ENCODE measurements around the gene ZSCAN5B. TPM values are rescaled to one million over a fixed set of nuclear protein-coding genes. Genes with fewer than 3 reads are reported as not detected.
"Not testable (repeated sequence)": the region's sequence is repeated elsewhere in the genome, so short reads cannot be mapped to it uniquely, and the experiment has no call there.

The ZSCAN5B gene
- total and polyA plus RNA-seq, 2 of the 13 experiments (the other 11 are each of a cell fraction or from before 2014, with no cell fraction given): not detected

DNA sequence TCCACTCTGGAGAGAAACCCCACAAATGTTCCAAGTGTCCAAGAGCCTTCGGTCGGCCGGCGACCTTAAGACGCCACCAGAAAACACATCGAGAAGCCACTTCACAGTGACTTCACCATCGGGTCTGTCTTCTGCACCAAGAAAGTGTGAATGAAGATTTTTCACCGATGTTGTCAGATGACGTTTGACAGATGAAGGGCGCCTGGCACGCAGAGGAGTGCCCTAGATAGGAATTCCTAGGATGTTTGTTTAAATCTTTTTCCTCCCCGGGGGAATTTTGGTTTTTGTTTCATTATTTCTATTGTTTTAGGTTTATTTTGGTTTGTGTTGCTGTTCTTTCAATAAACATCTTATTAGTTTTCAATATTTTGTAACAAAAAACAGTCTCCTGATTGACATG, 11.5 kb upstream of the ZSCAN5B start:
- Histone ChIP-seq H3K27ac (ENCODE audit: extremely low read length, insufficient read depth, low read length) (no peak overlapping the region), H3K36me3 (replicated peaks in 1 of 2; ENCODE audit: control insufficient read depth in 1 of 2, insufficient read depth in 2 of 2, low read length in 2 of 2) (no peaks in the 10 kb centered on the region), H3K27me3 (ENCODE audit: control insufficient read depth in 1 of 2, insufficient read depth in 2 of 2, low read length in 2 of 2) (peaks cover 0 to 20% of the 10 kb centered on the region in 2 experiments; a peak in 2 of 5 replicates), H3K4me2 (ENCODE audit: low read depth, low read length) (no peak overlapping the region), H3K9ac (ENCODE audit: insufficient read depth, low read depth, low read length) (no peak overlapping the region), H3K9me3 (ENCODE audit: low read length) (no peaks in the 10 kb centered on the region), H3K4me1 (ENCODE audit: insufficient read depth, low read length) (no peaks in the 10 kb centered on the region), H4K20me1 (ENCODE audit: insufficient read depth, low read length) (no peaks in the 10 kb centered on the region), H2AFZ (ENCODE audit: low read length) (no peak overlapping the region), H3K4me3 (replicated peaks in 1 of 3; ENCODE audit: insufficient read depth in 1 of 3, low read depth in 2 of 3, low read length in 3 of 3) (no peak overlapping the region), H3K79me2 (ENCODE audit: insufficient read depth, low read length) (no peaks in the 10 kb centered on the region)
- CTCF ChIA-PET (ENCODE audit: low intra/inter-chr PET ratio, low total read pairs): no interaction called here
- FAIRE-seq (no peak), DNase-seq (ENCODE audit: low spot score) (no peak), ATAC-seq (no peak)
- WGBS (ENCODE audit: low lambda C conversion rate): 30% methylated on average over 11 of the region's 12 CpGs
- intact Hi-C loops (cut with micrococcal nuclease; ENCODE audit: unreplicated experiment) (no loop called here), in situ Hi-C loops (cut with HindIII; ENCODE audit: extremely low pct_ligation_motif_present, low pct_unique_long_range_greater_than_20kb) (no loop called here)
- TF ChIP-seq MTA3 (CRISPR knock-in tag; IDR thresholded peaks at IDR 0.05) (no peak), ZBTB20 (CRISPR knock-in tag; IDR thresholded peaks at IDR 0.05; ENCODE audit: borderline replicate concordance, low read depth) (no peak), ZNF510 (CRISPR knock-in tag; IDR thresholded peaks at IDR 0.05; ENCODE audit: low read depth) (no peak), ASH2L (IDR thresholded peaks at IDR 0.05; ENCODE audit: insufficient read length, low read depth, low read length) (no peak), ZNF737 (CRISPR knock-in tag; IDR thresholded peaks at IDR 0.05; ENCODE audit: borderline replicate concordance) (no peak), TMF1 (CRISPR knock-in tag; IDR thresholded peaks at IDR 0.05; ENCODE audit: low read depth) (no peak), CCDC6 (CRISPR knock-in tag; IDR thresholded peaks at IDR 0.05) (no peak), HCFC1 (IDR thresholded peaks at IDR 0.05; ENCODE audit: low read depth, low read length) (no peak), ZBTB1 (CRISPR knock-in tag; IDR thresholded peaks at IDR 0.05; ENCODE audit: borderline replicate concordance) (no peak), NCOA5 (CRISPR knock-in tag; IDR thresholded peaks at IDR 0.05) (no peak), SMARCE1 (IDR thresholded peaks at IDR 0.05; ENCODE audit: borderline replicate concordance) (no peak), ZSCAN21 (CRISPR knock-in tag; IDR thresholded peaks at IDR 0.05; ENCODE audit: borderline replicate concordance) (no peak), PHF21A (CRISPR knock-in tag; IDR thresholded peaks at IDR 0.05) (no peak), MAFG (CRISPR knock-in tag; IDR thresholded peaks at IDR 0.05) (no peak)
- TF ChIP-seq, protein P1, sequence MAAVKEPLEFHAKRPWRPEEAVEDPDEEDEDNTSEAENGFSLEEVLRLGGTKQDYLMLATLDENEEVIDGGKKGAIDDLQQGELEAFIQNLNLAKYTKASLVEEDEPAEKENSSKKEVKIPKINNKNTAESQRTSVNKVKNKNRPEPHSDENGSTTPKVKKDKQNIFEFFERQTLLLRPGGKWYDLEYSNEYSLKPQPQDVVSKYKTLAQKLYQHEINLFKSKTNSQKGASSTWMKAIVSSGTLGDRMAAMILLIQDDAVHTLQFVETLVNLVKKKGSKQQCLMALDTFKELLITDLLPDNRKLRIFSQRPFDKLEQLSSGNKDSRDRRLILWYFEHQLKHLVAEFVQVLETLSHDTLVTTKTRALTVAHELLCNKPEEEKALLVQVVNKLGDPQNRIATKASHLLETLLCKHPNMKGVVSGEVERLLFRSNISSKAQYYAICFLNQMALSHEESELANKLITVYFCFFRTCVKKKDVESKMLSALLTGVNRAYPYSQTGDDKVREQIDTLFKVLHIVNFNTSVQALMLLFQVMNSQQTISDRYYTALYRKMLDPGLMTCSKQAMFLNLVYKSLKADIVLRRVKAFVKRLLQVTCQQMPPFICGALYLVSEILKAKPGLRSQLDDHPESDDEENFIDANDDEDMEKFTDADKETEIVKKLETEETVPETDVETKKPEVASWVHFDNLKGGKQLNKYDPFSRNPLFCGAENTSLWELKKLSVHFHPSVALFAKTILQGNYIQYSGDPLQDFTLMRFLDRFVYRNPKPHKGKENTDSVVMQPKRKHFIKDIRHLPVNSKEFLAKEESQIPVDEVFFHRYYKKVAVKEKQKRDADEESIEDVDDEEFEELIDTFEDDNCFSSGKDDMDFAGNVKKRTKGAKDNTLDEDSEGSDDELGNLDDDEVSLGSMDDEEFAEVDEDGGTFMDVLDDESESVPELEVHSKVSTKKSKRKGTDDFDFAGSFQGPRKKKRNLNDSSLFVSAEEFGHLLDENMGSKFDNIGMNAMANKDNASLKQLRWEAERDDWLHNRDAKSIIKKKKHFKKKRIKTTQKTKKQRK (IDR thresholded peaks at IDR 0.05; ENCODE audit: low read length): no peak
- TF ChIP-seq, protein P2, sequence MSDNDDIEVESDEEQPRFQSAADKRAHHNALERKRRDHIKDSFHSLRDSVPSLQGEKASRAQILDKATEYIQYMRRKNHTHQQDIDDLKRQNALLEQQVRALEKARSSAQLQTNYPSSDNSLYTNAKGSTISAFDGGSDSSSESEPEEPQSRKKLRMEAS (IDR thresholded peaks at IDR 0.05): no peak
- BruUV-seq (replicated peaks): no TSS peak
- POLR2A ChIA-PET: no interaction called here

DNA sequence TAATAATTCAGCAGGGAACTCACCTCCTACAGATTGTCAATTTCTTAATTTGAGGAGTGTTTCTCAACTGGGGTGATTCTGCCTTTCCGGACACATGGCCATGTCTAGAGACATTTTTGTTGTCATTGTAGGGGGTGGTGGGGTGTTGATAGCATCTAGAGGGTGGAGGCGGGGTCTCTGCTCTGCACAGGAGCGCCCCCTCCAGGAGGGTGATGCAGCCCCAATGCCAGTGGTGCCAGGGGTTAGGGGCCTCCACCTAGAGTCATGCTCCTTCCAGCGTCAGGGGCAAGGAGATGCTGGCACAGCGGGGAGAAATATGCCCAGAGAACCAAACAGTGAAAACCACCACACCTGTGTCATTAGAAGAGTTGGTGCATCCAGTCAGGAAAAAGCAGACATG, 10.0 kb upstream of the ZSCAN5B start:
- H3K36me3 ChIP-seq (replicated peaks in 1 of 2; ENCODE audit: control insufficient read depth in 1 of 2, insufficient read depth in 2 of 2, low read length in 2 of 2); ATAC-seq; intact Hi-C loops (cut with micrococcal nuclease; ENCODE audit: unreplicated experiment); POLR2A ChIA-PET; CTCF ChIA-PET (ENCODE audit: low intra/inter-chr PET ratio, low total read pairs); H4K20me1 ChIP-seq (ENCODE audit: insufficient read depth, low read length); in situ Hi-C loops (cut with HindIII; ENCODE audit: extremely low pct_ligation_motif_present, low pct_unique_long_range_greater_than_20kb); H2AFZ ChIP-seq (ENCODE audit: low read length); H3K9me3 ChIP-seq (ENCODE audit: low read length); DNase-seq (ENCODE audit: low spot score); H3K27ac ChIP-seq (ENCODE audit: extremely low read length, insufficient read depth, low read length); BruUV-seq (replicated peaks); H3K9ac ChIP-seq (ENCODE audit: insufficient read depth, low read depth, low read length); FAIRE-seq; H3K4me3 ChIP-seq (replicated peaks in 1 of 3; ENCODE audit: insufficient read depth in 1 of 3, low read depth in 2 of 3, low read length in 3 of 3); H3K4me2 ChIP-seq (ENCODE audit: low read depth, low read length); H3K79me2 ChIP-seq (ENCODE audit: insufficient read depth, low read length); H3K4me1 ChIP-seq (ENCODE audit: insufficient read depth, low read length): not testable (repeated sequence)
- peaks cover 0 to 13% of the 10 kb centered on the region in 2 experiments; a peak in 2 of 5 replicates for H3K27me3 ChIP-seq (ENCODE audit: control insufficient read depth in 1 of 2, insufficient read depth in 2 of 2, low read length in 2 of 2)
- WGBS (ENCODE audit: low lambda C conversion rate): 56% methylated on average over 4 of the region's 5 CpGs
